Brain microvascular endothelial cell (primary cell): ENCODE measurements around the gene CDCA8.
A peak's percentile ranks its signal among the peaks of the same experiment; 100 is the strongest.

Experiments
- DNase-seq: peaks from one replicate; pipeline ENCODE4 v3.0.0-alpha.2; 2020
- H3K27ac ChIP-seq: fragments of 250-450 bp; sonication (Bioruptor Pico); 2 replicates; pipeline ENCODE4 v1.5.1; 2020; ENCODE audit warnings: mild to moderate bottlenecking, moderate library complexity
- H3K27me3 ChIP-seq: fragments of 250-450 bp; sonication (Bioruptor Pico); replicated peaks from 2 replicates; pipeline ENCODE4 v1.5.1; 2020; ENCODE audit warnings: mild to moderate bottlenecking
- H3K36me3 ChIP-seq: fragments of 250-450 bp; sonication (Bioruptor Pico); replicated peaks from 2 replicates; pipeline ENCODE4 v1.5.1; 2020; ENCODE audit warnings: mild to moderate bottlenecking
- H3K4me3 ChIP-seq: 2 replicates; pipeline ENCODE4 v1.5.1; 2011; ENCODE audit warnings: low read depth, mild to moderate bottlenecking, control low read depth, low read length, moderate library complexity
- CTCF ChIP-seq: IDR thresholded peaks from 2 replicates; pipeline ENCODE4 v1.5.1; 2011; ENCODE audit warnings: low read depth, mild to moderate bottlenecking, moderate library complexity, low read length, control low read depth, inconsistent platforms; ENCODE audit errors: missing control alignments
- in situ Hi-C: cut with HindIII; loops from 2 replicates; pipeline ENCODE4 v1.10.0; 2017; ENCODE audit warnings: low sequenced_read_pairs, low pct_ligation_motif_present

CDCA8 gene

GRCh38 chr1:37692078-37692833, at the start of gene CDCA8:
CDCA8 (plus strand) TSS chr1:37692516; CDS start chr1:37692691, 175 bp downstream.
- peak; percentile 81 for TF ChIP-seq CTCF
- no peaks in the 10 kb centered on the region for H3K27me3 ChIP-seq
- in situ Hi-C loops: no loop called here
- H3K36me3 ChIP-seq: no peaks in the 10 kb centered on the region
- H3K4me3 ChIP-seq: peak within 1 kb of the TSS; percentile 99
- peak; percentile 98 for DNase-seq
- peak within 1 kb of the TSS; percentile 24 for H3K27ac ChIP-seq

- Histone ChIP-seq H3K4me3 (no peak overlapping the region), H3K36me3 (no peaks in the 10 kb centered on the region), H3K27ac (no peak overlapping the region), H3K27me3 (peaks cover 11% of the 10 kb centered on the region)
- no peak for TF ChIP-seq CTCF
- in situ Hi-C loops: no loop called here
- DNase-seq: no peak
Measured at GRCh38 chr1:37647281-37647680, 45.0 kb upstream of the CDCA8 start.

- TF ChIP-seq CTCF: no peak
- Histone ChIP-seq H3K27me3 (peaks cover 7% of the 10 kb centered on the region), H3K4me3 (no peak overlapping the region), H3K36me3 (no peaks in the 10 kb centered on the region), H3K27ac (no peak overlapping the region)
- no peak for DNase-seq
- in situ Hi-C loops: no loop called here
Measured at GRCh38 chr1:37650173-37650572, 42.1 kb upstream of the CDCA8 start.

- in situ Hi-C loops: no loop called here
- H3K36me3 ChIP-seq: no peaks in the 10 kb centered on the region
Measured at GRCh38 chr1:37650721-37651120, 41.6 kb upstream of the CDCA8 start.

DNA sequence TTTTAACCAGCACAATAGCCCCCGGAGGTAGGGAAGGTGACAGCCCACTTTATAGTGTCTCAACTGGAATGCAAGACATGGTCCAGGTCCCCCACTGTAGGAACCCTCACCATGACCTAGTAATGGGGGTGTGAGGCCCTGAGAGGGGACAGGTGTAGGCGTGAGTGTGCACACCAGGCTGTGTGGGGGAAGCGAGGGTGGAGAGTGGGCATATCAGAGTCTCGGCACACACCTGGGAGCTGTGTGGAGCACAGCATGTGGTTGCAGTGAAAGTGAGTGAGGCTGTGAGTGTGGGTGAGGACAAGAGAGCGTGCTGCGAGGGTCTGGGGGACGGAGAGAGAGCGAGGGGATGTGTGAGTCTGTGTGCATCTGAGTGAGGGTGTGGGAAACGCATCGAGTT, 40.5 kb upstream of the CDCA8 start:
- in situ Hi-C loops: no loop called here
- no peak for TF ChIP-seq CTCF
- no peak overlapping the region for H3K27ac ChIP-seq
- no peak for DNase-seq
- H3K36me3 ChIP-seq: no peaks in the 10 kb centered on the region
- H3K27me3 ChIP-seq: peaks cover 7% of the 10 kb centered on the region
- no peak overlapping the region for H3K4me3 ChIP-seq

More at GRCh38 chr1:37650721-37651120, 41.6 kb upstream of the CDCA8 start:
- no peak for TF ChIP-seq CTCF
- Histone ChIP-seq H3K4me3 (no peak overlapping the region), H3K27me3 (peaks cover 7% of the 10 kb centered on the region), H3K27ac (no peak overlapping the region)
- DNase-seq: no peak

- no peak for TF ChIP-seq CTCF
- DNase-seq: no peak
- peaks cover 14% of the 10 kb centered on the region for H3K27me3 ChIP-seq
Measured at GRCh38 chr1:37652976-37653375, 39.3 kb upstream of the CDCA8 start.

More at GRCh38 chr1:37652976-37653375, 39.3 kb upstream of the CDCA8 start:
- H3K4me3 ChIP-seq: no peak overlapping the region
- no peaks in the 10 kb centered on the region for H3K36me3 ChIP-seq
- no peak overlapping the region for H3K27ac ChIP-seq
- in situ Hi-C loops: no loop called here
